H9 (cell line): ENCODE results near the gene ADGRL3. TPM values are rescaled to one million over a fixed set of nuclear protein-coding genes. Genes with fewer than 3 reads are reported as not detected.

Experiments
- DNase-seq: peaks from one replicate; pipeline ENCODE4 v3.0.0-alpha.2; 2017
- H2AFZ ChIP-seq: one replicate; pipeline ENCODE4 v1.6.1; 2013; ENCODE audit warnings: mild to moderate bottlenecking, low read length, control low read depth, moderate library complexity
- H2AK5ac ChIP-seq: 2 replicates; pipeline ENCODE4 v1.6.1; 2013; ENCODE audit warnings: low read length, control low read depth, mixed read lengths; ENCODE audit not compliant: insufficient read length
- H2BK120ac ChIP-seq: one replicate; pipeline ENCODE4 v1.6.1; 2013; ENCODE audit warnings: low read depth, mild to moderate bottlenecking, low read length, control low read depth, inconsistent platforms; ENCODE audit not compliant: poor library complexity, severe bottlenecking
- H2BK12ac ChIP-seq: 2 replicates; pipeline ENCODE4 v1.6.1; 2013; ENCODE audit warnings: low read length, control low read depth, mixed read lengths, low read depth; ENCODE audit not compliant: insufficient read length
- H2BK15ac ChIP-seq: 2 replicates; pipeline ENCODE4 v1.6.1; 2013; ENCODE audit warnings: low read depth, low read length, control low read depth
- H2BK20ac ChIP-seq: one replicate; pipeline ENCODE4 v1.6.1; 2013; ENCODE audit warnings: low read depth, mild to moderate bottlenecking, low read length, control low read depth, inconsistent platforms; ENCODE audit not compliant: poor library complexity, severe bottlenecking
- H2BK5ac ChIP-seq: 2 replicates; pipeline ENCODE4 v1.6.1; 2013; ENCODE audit warnings: low read length, control low read depth, mixed read lengths; ENCODE audit not compliant: insufficient read length
- H3K14ac ChIP-seq: 2 replicates; pipeline ENCODE4 v1.6.1; 2013; ENCODE audit warnings: low read length, control low read depth; ENCODE audit not compliant: insufficient read depth
- H3K18ac ChIP-seq: 2 replicates; pipeline ENCODE4 v1.6.1; 2013; ENCODE audit warnings: low read depth, mild to moderate bottlenecking, mixed read lengths, low read length, control low read depth; ENCODE audit not compliant: insufficient read length
- H3K23ac ChIP-seq: 2 replicates; pipeline ENCODE4 v1.6.1; 2013; ENCODE audit warnings: low read length, control low read depth, mixed read lengths, low read depth; ENCODE audit not compliant: insufficient read length
- H3K23me2 ChIP-seq: 2 replicates; pipeline ENCODE4 v1.6.1; 2013; ENCODE audit warnings: low read depth, mild to moderate bottlenecking, mixed read lengths, low read length, control low read depth; ENCODE audit not compliant: insufficient read length, poor library complexity, severe bottlenecking
- H3K27ac ChIP-seq: 2 replicates; pipeline ENCODE4 v1.5.1; 2013; ENCODE audit warnings: low read length, control low read depth, mixed read lengths, low read depth; ENCODE audit not compliant: insufficient read length
- H3K27me3 ChIP-seq: 2 replicates; pipeline ENCODE4 v1.6.1; 2013; ENCODE audit warnings: low read length, control low read depth, inconsistent platforms; ENCODE audit not compliant: insufficient read depth
- H3K4ac ChIP-seq: 2 replicates; pipeline ENCODE4 v1.6.1; 2013; ENCODE audit warnings: low read depth, mild to moderate bottlenecking, control low read depth, inconsistent platforms, low read length, moderate library complexity
- H3K4me1 ChIP-seq: 2 replicates; pipeline ENCODE4 v1.6.1; 2013; ENCODE audit warnings: low read length, control low read depth, inconsistent platforms; ENCODE audit not compliant: insufficient read depth
- H3K4me2 ChIP-seq: 2 replicates; pipeline ENCODE4 v1.6.1; 2013; ENCODE audit warnings: low read length, control low read depth, mixed read lengths; ENCODE audit not compliant: insufficient read length, insufficient read depth
- H3K56ac ChIP-seq: 2 replicates; pipeline ENCODE4 v1.6.1; 2013; ENCODE audit warnings: low read depth, mild to moderate bottlenecking, mixed read lengths, low read length, control low read depth; ENCODE audit not compliant: insufficient read length
- H3K79me1 ChIP-seq: 2 replicates; pipeline ENCODE4 v1.6.1; 2013; ENCODE audit warnings: low read depth, mild to moderate bottlenecking, moderate library complexity, low read length, control low read depth, inconsistent platforms; ENCODE audit not compliant: insufficient read depth, poor library complexity, severe bottlenecking
- H3K79me2 ChIP-seq: 2 replicates; pipeline ENCODE4 v1.6.1; 2013; ENCODE audit warnings: low read length, control low read depth, inconsistent platforms; ENCODE audit not compliant: insufficient read depth
- H3K9ac ChIP-seq: 2 replicates; pipeline ENCODE4 v1.6.1; 2013; ENCODE audit warnings: low read length, control low read depth, mixed read lengths; ENCODE audit not compliant: insufficient read length; ENCODE audit errors: extremely low read depth
- H3K9me3 ChIP-seq: one replicate; pipeline ENCODE4 v1.6.1; 2013; ENCODE audit warnings: low read depth, low read length, inconsistent platforms; ENCODE audit not compliant: control insufficient read depth
- H3T11ph ChIP-seq: one replicate; pipeline ENCODE4 v1.6.1; 2013; ENCODE audit warnings: mild to moderate bottlenecking, low read length, control low read depth, inconsistent platforms
- H4K20me1 ChIP-seq: one replicate; pipeline ENCODE4 v1.6.1; 2013; ENCODE audit not compliant: control insufficient read depth, insufficient read length, insufficient read depth
- H4K5ac ChIP-seq: 2 replicates; pipeline ENCODE4 v1.6.1; 2013; ENCODE audit warnings: low read depth, mild to moderate bottlenecking, mixed read lengths, low read length, control low read depth; ENCODE audit not compliant: insufficient read length
- H4K8ac ChIP-seq: replicated peaks from 2 replicates; pipeline ENCODE4 v1.6.1; 2013; ENCODE audit warnings: low read length, control low read depth, mixed read lengths, low read depth; ENCODE audit not compliant: insufficient read length
- H4K91ac ChIP-seq: 2 replicates; pipeline ENCODE4 v1.6.1; 2013; ENCODE audit warnings: low read depth, mild to moderate bottlenecking, moderate library complexity, mixed read lengths, low read length, control low read depth; ENCODE audit not compliant: insufficient read length
- H3K27ac Mint-ChIP-seq, 3 experiments: 2 replicates in 2 of 3; 3 replicates in 1 of 3; pipeline ENCODE4 v1.8.0; 2020 to 2021; ENCODE audit warnings: mixed read lengths in 3 of 3, mild to moderate bottlenecking in 1 of 3, moderate library complexity in 1 of 3
- H3K27me3 Mint-ChIP-seq: 2 replicates; pipeline ENCODE4 v1.8.0; 2021; ENCODE audit warnings: low read depth, mild to moderate bottlenecking, moderate library complexity, mixed read lengths
- H3K36me3 Mint-ChIP-seq, 3 experiments: 2 replicates in 2 of 3; 3 replicates in 1 of 3; pipeline ENCODE4 v1.8.0; 2020 to 2021; ENCODE audit warnings: low read depth in 3 of 3, mixed read lengths in 3 of 3; ENCODE audit not compliant: insufficient read depth in 1 of 3
- H3K4me1 Mint-ChIP-seq, 2 experiments: 2 replicates each; pipeline ENCODE4 v1.8.0; 2020; ENCODE audit warnings: mixed read lengths in 2 of 2
- H3K4me3 Mint-ChIP-seq, 2 experiments: 2 replicates in 1 of 2; 3 replicates in 1 of 2; pipeline ENCODE4 v1.8.0; 2020 to 2021; ENCODE audit warnings: mild to moderate bottlenecking in 2 of 2, mixed read lengths in 2 of 2, moderate library complexity in 1 of 2
- H3K9me3 Mint-ChIP-seq, 2 experiments: 2 replicates in 1 of 2; 3 replicates in 1 of 2; pipeline ENCODE4 v1.8.0; 2020; ENCODE audit warnings: mild to moderate bottlenecking in 2 of 2, mixed read lengths in 2 of 2, moderate library complexity in 1 of 2
- WGBS: extraction: QIAGEN DNeasy Blood & Tissue Kit; methylation state at CpG from one replicate; pipeline ENCODE4 v1.1.7; 2013; ENCODE audit warnings: missing lambda C conversion rate, low lambda C conversion rate, mixed read lengths; ENCODE audit not compliant: insufficient read length; ENCODE audit errors: extremely low coverage; 5-methylcytosine and 5-hydroxymethylcytosine counted together
- total RNA-seq: library from RNA; stranded (reverse); gene quantifications from 2 replicates; pipeline ENCODE4 v1.2.1, GENCODE V29; 2021
- TF ChIP-seq, protein P1 (sequence below): fragments of 200-600 bp; sonication (generic); conservative IDR thresholded peaks from 3 replicates; pipeline ENCODE4 v1.8.0; 2021; ENCODE audit warnings: antibody characterized with exemption, mild to moderate bottlenecking

ADGRL3 gene
- total RNA-seq, 1 experiment from 2014 or later = 5.9 TPM

DNA sequence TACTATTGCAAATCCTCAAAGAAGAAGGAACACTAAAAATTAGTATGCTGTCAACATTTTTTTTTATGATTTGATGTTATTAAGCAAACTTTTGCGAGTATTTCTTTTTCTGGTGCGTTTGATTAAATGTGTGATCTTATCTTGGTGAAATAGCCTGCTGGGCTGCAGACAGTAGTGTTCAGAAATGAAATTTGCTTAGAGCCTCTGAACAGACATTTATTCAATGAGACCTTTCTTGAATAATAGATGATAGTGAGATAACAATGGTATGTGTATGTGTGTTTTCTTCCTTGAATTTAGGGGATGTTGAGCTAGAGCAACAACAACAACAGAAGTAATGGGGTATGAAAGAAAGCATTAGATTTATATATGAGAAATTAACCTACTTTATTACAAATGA is 12.7 kb downstream of the ADGRL3 start:
- no peak overlapping the region for H3T11ph ChIP-seq
- no peak for DNase-seq
- no peaks in the 10 kb centered on the region; the same call in 1 of the 2 replicates for H3K79me2 ChIP-seq
- Mint-ChIP-seq H3K9me3 (no peaks in the 10 kb centered on the region), H3K27ac (no peak overlapping the region), H3K36me3 (no peaks in the 10 kb centered on the region; a peak in 1 of 7 replicates), H3K4me3 (no peak overlapping the region), H3K4me1 (peaks cover 7 to 15% of the 10 kb centered on the region in 2 experiments), H3K27me3 (no peaks in the 10 kb centered on the region)
- H3K14ac ChIP-seq = no peak overlapping the region
- no peak overlapping the region for H2BK20ac ChIP-seq
- H3K79me1 ChIP-seq = no peaks in the 10 kb centered on the region
- H2BK5ac ChIP-seq = no peak overlapping the region
- H3K27ac ChIP-seq = no peak overlapping the region
- H2BK120ac ChIP-seq = no peak overlapping the region
- no peak overlapping the region for H3K4ac ChIP-seq
- TF ChIP-seq, protein P1, sequence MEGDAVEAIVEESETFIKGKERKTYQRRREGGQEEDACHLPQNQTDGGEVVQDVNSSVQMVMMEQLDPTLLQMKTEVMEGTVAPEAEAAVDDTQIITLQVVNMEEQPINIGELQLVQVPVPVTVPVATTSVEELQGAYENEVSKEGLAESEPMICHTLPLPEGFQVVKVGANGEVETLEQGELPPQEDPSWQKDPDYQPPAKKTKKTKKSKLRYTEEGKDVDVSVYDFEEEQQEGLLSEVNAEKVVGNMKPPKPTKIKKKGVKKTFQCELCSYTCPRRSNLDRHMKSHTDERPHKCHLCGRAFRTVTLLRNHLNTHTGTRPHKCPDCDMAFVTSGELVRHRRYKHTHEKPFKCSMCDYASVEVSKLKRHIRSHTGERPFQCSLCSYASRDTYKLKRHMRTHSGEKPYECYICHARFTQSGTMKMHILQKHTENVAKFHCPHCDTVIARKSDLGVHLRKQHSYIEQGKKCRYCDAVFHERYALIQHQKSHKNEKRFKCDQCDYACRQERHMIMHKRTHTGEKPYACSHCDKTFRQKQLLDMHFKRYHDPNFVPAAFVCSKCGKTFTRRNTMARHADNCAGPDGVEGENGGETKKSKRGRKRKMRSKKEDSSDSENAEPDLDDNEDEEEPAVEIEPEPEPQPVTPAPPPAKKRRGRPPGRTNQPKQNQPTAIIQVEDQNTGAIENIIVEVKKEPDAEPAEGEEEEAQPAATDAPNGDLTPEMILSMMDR = no peak
- no peak overlapping the region for H3K18ac ChIP-seq
- H4K8ac ChIP-seq = no peak overlapping the region
- H3K27me3 ChIP-seq = no peaks in the 10 kb centered on the region
- H3K23me2 ChIP-seq = no peaks in the 10 kb centered on the region
- no peak overlapping the region for H4K91ac ChIP-seq
- no peak overlapping the region for H2BK12ac ChIP-seq
- no peak overlapping the region for H4K5ac ChIP-seq
- no peaks in the 10 kb centered on the region for H3K9me3 ChIP-seq
- no peak overlapping the region for H3K56ac ChIP-seq
- no peak overlapping the region for H3K9ac ChIP-seq
- no peak overlapping the region for H2AFZ ChIP-seq
- no peak overlapping the region for H3K23ac ChIP-seq
- H2BK15ac ChIP-seq = no peak overlapping the region
- no peaks in the 10 kb centered on the region for H4K20me1 ChIP-seq
- H3K4me2 ChIP-seq = no peak overlapping the region
- no peaks in the 10 kb centered on the region; the same call in 1 of the 2 replicates for H3K4me1 ChIP-seq
- no CpG with 5 or more reads among the region's 2 CpGs for whole genome bisulfite sequencing
- no peak overlapping the region for H2AK5ac ChIP-seq
